ENCODE measurements around the gene ARG2.
"Not testable (repeated sequence)": the region's sequence is repeated elsewhere in the genome, so short reads cannot be mapped to it uniquely, and the experiment has no call there.

DNA sequence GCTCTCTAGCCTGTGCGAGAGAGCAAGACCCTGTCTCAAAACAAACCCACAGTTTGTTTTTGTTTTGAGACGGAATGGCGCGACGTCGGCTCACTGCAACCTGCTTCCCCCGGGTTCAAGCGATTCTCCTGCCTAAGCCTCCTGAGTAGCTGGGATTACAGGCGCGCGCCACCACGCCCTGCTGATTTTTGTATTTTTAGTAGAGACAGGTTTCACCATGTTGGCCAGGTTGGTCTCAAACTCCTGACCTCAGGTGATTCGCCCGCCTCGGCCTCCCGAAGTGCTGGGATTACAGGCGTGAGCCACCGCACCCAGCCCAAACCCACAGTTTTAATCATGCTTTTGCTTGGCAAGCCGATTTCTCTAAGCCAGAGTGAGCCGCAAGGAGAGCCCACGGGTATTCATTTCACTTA lies 19.2 kb upstream of the ARG2 start:
- TF ChIP-seq, protein P1, sequence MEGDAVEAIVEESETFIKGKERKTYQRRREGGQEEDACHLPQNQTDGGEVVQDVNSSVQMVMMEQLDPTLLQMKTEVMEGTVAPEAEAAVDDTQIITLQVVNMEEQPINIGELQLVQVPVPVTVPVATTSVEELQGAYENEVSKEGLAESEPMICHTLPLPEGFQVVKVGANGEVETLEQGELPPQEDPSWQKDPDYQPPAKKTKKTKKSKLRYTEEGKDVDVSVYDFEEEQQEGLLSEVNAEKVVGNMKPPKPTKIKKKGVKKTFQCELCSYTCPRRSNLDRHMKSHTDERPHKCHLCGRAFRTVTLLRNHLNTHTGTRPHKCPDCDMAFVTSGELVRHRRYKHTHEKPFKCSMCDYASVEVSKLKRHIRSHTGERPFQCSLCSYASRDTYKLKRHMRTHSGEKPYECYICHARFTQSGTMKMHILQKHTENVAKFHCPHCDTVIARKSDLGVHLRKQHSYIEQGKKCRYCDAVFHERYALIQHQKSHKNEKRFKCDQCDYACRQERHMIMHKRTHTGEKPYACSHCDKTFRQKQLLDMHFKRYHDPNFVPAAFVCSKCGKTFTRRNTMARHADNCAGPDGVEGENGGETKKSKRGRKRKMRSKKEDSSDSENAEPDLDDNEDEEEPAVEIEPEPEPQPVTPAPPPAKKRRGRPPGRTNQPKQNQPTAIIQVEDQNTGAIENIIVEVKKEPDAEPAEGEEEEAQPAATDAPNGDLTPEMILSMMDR (IDR thresholded peaks at IDR 0.05; ENCODE audit: low read depth, low read length, poor library complexity, severe bottlenecking), result not testable (repeated sequence)
- not testable (repeated sequence) for TF ChIP-seq EZH2phosphoT487 (IDR thresholded peaks at IDR 0.05; ENCODE audit: borderline replicate concordance, low read length)
